HFF-Myc (cell line): ENCODE measurements around the gene KAZN.
"Not testable (repeated sequence)": the region's sequence is repeated elsewhere in the genome, so short reads cannot be mapped to it uniquely, and the experiment has no call there.

ENCODE experiments used
- DNase-seq: peaks from one replicate; pipeline ENCODE4 v3.0.0-alpha.2; 2011; ENCODE audit warnings: low read depth; ENCODE audit errors: extremely low read depth
- H3K4me3 ChIP-seq: replicated peaks from 2 replicates; pipeline ENCODE4 v1.5.1; 2011; ENCODE audit warnings: low read depth, mild to moderate bottlenecking, control low read depth, low read length
- TF ChIP-seq, protein P1 (sequence below): IDR thresholded peaks from 2 replicates; pipeline ENCODE4 v1.5.1; 2012; ENCODE audit warnings: mild to moderate bottlenecking, low read depth, low read length, control low read depth; ENCODE audit errors: missing control alignments

The KAZN gene

DNA sequence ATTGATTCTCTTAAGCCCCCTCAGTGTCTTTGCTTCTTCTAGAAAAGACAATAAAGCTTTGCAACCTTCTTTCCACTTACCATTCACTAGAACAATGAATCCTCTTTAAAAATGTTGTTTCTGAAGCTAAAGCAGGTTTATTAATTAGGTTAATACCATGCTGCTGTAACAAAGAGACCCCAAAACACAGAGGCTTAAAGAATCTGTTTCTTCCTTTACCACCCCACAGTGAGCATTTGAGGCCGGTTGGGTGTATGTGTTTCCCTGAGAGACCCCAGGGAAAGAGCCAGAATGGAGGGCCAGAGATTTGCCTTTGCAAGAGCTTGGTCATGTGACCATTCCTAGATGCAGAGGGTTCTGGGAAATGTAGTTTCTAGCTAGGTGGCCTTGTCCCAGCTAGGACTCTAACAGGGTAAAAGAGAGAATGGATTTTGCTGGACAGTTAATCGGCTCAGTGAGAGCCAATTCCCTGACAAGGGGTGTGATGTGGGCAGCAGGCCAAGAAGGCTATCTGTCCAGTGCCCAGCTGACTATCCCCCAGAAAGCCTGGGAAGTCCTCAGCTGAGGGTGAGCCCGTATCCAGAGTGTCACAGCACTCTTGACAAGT, 363.3 kb downstream of the KAZN start:
- TF ChIP-seq, protein P1, sequence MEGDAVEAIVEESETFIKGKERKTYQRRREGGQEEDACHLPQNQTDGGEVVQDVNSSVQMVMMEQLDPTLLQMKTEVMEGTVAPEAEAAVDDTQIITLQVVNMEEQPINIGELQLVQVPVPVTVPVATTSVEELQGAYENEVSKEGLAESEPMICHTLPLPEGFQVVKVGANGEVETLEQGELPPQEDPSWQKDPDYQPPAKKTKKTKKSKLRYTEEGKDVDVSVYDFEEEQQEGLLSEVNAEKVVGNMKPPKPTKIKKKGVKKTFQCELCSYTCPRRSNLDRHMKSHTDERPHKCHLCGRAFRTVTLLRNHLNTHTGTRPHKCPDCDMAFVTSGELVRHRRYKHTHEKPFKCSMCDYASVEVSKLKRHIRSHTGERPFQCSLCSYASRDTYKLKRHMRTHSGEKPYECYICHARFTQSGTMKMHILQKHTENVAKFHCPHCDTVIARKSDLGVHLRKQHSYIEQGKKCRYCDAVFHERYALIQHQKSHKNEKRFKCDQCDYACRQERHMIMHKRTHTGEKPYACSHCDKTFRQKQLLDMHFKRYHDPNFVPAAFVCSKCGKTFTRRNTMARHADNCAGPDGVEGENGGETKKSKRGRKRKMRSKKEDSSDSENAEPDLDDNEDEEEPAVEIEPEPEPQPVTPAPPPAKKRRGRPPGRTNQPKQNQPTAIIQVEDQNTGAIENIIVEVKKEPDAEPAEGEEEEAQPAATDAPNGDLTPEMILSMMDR = no peak
- no peak overlapping the region for H3K4me3 ChIP-seq
- no peak for DNase-seq

DNA sequence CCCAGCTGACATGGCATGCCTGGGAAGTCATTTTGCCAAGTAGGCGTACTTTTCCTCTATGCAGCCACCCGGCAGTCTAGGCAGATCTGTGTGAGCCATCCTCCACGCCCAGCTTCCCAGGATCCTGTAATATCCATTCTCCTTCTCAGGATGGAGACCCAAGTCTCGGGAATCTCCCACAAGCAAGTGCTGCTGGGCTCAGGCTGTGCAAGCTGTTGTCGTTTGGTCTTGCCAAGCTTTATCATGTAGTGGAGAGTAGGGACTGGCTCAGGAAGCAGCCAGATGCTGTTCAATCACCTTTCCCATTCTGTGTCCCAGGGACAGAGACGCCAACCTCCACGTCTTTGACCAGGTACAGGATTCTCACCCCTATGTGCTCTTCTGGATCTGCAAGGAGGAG, 363.9 kb downstream of the KAZN start:
- TF ChIP-seq, protein P1 = no peak

DNA sequence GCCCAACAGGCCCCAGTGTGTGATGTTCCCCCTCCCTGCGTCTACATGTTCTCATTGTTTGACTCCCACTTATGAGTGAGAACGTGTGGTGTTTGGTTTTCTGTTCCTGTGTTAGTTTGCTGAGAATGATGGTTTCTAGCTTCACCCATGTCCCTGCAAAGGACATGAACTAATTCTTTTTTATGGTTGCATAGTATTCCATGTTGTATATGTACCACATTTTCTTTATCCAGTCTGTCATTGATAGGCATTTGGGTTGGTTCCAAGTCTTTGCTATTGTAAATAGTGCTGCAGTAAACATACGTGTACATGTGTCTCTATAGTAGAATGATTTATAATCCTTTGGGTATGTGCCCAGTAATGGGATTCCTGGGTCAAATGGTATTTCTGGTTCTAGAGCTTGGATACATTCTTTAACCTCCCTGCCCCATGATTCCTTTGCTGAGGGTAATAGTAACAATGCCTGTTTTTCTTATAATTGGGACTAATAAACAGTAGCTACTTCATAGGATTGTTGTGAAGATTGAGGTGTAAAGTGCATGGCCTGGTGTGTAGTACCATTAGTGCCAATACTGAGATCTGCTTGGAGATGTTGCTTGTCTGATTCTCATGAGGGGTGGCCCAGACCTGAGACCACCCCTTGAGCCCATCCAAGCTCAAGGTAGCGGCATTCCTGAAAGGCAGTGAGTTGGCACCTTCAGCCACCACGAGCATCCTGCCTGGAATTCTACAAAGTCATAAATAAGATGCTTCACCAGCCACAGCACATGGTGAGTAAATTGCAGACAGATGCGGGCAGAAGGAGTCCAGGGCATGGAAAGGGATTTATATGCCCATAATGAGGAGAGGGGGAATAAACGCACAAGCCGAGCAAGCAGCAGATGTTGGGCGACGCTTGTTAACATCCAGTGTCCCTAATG, 365.6 kb downstream of the KAZN start:
- H3K4me3 ChIP-seq, DNase-seq: not testable (repeated sequence)

More for the DNA sequence above, 363.9 kb downstream of the KAZN start:
- no peak for DNase-seq
- H3K4me3 ChIP-seq = no peak overlapping the region

DNA sequence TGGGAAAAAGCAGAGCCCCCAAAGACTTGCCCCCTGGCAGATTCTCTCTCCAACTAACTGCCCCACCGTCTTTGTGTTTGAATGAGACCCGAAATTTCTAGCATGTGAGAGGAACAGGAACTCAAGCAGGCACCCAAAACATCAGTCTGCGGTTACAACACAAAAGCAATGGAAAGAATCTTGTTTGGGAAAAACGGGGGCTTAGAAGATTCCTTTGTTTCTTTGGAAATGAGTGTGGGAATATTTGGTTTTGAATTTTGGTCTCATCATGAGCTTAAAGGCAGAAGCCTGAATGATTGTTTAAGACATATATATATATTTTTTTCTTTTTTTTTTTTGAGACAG, 366.2 kb downstream of the KAZN start:
- TF ChIP-seq, protein P1 = no peak
- no peak for DNase-seq
- no peak overlapping the region for H3K4me3 ChIP-seq

DNA sequence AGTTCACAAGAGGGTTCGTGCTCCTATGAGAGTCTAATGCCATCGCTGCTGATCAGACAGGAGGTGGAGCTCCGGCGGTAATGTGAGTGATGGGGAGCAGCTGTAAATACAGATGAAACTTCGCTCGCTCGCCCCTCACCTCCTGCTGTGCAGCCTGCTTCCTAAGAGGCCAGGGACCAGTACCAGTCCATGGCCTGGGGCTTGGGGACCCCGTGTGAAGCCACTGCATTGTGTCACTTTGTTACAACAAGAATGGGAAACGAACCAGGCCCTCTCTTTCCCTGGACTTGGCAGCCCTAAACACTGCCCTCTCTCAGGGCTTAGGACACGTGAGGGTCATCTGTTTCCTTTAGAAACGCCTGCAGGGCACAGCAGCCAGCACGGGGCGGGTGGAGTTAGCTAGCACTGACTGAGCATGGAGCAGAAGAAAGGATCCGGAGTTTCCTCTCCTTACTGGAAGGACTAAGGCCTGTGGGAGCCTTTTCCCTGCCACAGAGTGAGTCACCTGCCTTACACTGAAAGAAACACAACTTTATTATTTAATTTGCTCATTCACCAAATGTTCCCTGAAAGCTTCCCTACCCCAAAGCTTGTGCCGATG, 369.9 kb downstream of the KAZN start:
- H3K4me3 ChIP-seq = peak overlapping the region; percentile 10; the same call in 1 of the 2 replicates
- TF ChIP-seq, protein P1 = no peak
- DNase-seq = peak; percentile 83

DNA sequence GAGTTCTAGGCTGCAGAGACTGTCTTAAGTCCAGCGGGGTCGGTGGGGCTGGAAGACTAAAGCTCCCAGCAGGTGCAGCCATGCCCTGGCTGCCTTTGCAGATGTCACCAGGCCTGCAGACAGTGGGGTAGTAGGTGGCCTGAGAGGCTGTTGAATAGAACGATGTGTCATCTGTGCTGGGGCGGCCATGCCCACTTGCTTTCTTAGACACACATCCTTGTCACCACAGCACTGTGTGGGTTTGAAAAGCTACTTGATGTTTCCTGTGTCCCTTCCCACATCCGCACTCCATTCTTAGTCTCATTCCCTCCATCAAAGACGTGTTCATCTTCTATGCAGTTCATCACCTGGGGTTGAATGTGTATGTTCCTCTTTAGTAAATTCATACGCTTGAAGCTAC, 370.5 kb downstream of the KAZN start:
- TF ChIP-seq, protein P1 = no peak
- no peak overlapping the region for H3K4me3 ChIP-seq
- DNase-seq = no peak
